Measurements from ENCODE around the gene VPS72. TPM values are rescaled to one million over a fixed set of nuclear protein-coding genes. Genes with fewer than 3 reads are reported as not detected.

The VPS72 gene
- total RNA-seq, 1 experiment from 2014 or later: 103 TPM

- no peak for TF ChIP-seq STAT6 (CRISPR knock-in tag; conservative IDR thresholded peaks at IDR 0.05; ENCODE audit: low read depth)
- no peak for TF ChIP-seq RELA (CRISPR knock-in tag; IDR thresholded peaks at IDR 0.05; ENCODE audit: borderline replicate concordance)
- TF ChIP-seq ZMAT4 (CRISPR knock-in tag; IDR thresholded peaks at IDR 0.05): no peak
- no peak for TF ChIP-seq ESRRA (CRISPR knock-in tag; IDR thresholded peaks at IDR 0.05; ENCODE audit: borderline replicate concordance)
- no peak for TF ChIP-seq ZNF263 (CRISPR knock-in tag; IDR thresholded peaks at IDR 0.05; ENCODE audit: low read depth)
- TF ChIP-seq FOXJ3 (CRISPR knock-in tag; IDR thresholded peaks at IDR 0.05; ENCODE audit: borderline replicate concordance): no peak
Observed at GRCh38 chr1:151199873-151200581, 10.0 kb upstream of the VPS72 start (continued).

- peak within 1 kb of the TSS; percentile 99 for H3K4me3 Mint-ChIP-seq
- POLR2A ChIA-PET: interaction anchor here (0.6 to 1.3 kb wide), 5 partner anchors 9 to 1311 kb away, joined by 3 to 6 read pairs (median 3); partner anchors contain the start of genes LYSMD1, VPS72 and ZNF687
- H3K4me1 Mint-ChIP-seq: peaks cover 25% of the 10 kb centered on the region
- no peaks in the 10 kb centered on the region for H3K9me3 Mint-ChIP-seq
- H3K27ac Mint-ChIP-seq: peak within 1 kb of the TSS; percentile 99
- ATAC-seq: peak; percentile 79
- DNase-seq (ENCODE audit: low spot score): peak; percentile 98
- no peaks in the 10 kb centered on the region; the same call in 1 of the 2 replicates for H3K27me3 Mint-ChIP-seq (ENCODE audit: low read depth)
- H3K36me3 Mint-ChIP-seq: peaks cover 16% of the 10 kb centered on the region
- CTCF ChIA-PET: interaction anchor here (0.5 to 1.0 kb wide), 3 partner anchors 10 to 99 kb away, joined by 3 to 5 read pairs (median 3); no protein-coding TSS in a partner anchor
- TF ChIP-seq ETV6 (CRISPR knock-in tag; IDR thresholded peaks at IDR 0.05): peak; percentile 85
- TF ChIP-seq FOXP1 (CRISPR knock-in tag; IDR thresholded peaks at IDR 0.05; ENCODE audit: borderline replicate concordance): peak; percentile 7; the same call in 1 of the 2 replicates
- no peak for TF ChIP-seq SMAD3 (CRISPR knock-in tag; IDR thresholded peaks at IDR 0.05; ENCODE audit: borderline replicate concordance)
- no peak for TF ChIP-seq ATF3 (CRISPR knock-in tag; conservative IDR thresholded peaks at IDR 0.05)
- TF ChIP-seq NR1H2 (CRISPR knock-in tag; IDR thresholded peaks at IDR 0.05): 0 out of 2 replicates have a peak, but pooled peaks have one; percentile 25
- no peak for TF ChIP-seq ATF1 (CRISPR knock-in tag; IDR thresholded peaks at IDR 0.05)
- no peak for TF ChIP-seq AFF4 (CRISPR knock-in tag; IDR thresholded peaks at IDR 0.05; ENCODE audit: borderline replicate concordance)
- TF ChIP-seq CTCF (IDR thresholded peaks at IDR 0.05): no peak
- no peak for TF ChIP-seq MLX (CRISPR knock-in tag; IDR thresholded peaks at IDR 0.05)
- no peak for TF ChIP-seq CBFB (CRISPR knock-in tag; IDR thresholded peaks at IDR 0.05; ENCODE audit: low read depth)
- 0 out of 2 replicates have a peak, but pooled peaks have one; percentile 13 for TF ChIP-seq TEAD4 (CRISPR knock-in tag; IDR thresholded peaks at IDR 0.05)
- no peak for TF ChIP-seq ZNF317 (CRISPR knock-in tag; IDR thresholded peaks at IDR 0.05; ENCODE audit: borderline replicate concordance, low read depth)
- TF ChIP-seq EMX1 (CRISPR knock-in tag; IDR thresholded peaks at IDR 0.05): no peak
- TF ChIP-seq KAT7 (CRISPR knock-in tag; IDR thresholded peaks at IDR 0.05; ENCODE audit: borderline replicate concordance): 0 out of 2 replicates have a peak, but pooled peaks have one; percentile 12
- TF ChIP-seq GABPB1 (CRISPR knock-in tag; IDR thresholded peaks at IDR 0.05): 0 out of 2 replicates have a peak, but pooled peaks have one; percentile 22
- no peak for TF ChIP-seq PREB (CRISPR knock-in tag; IDR thresholded peaks at IDR 0.05; ENCODE audit: borderline replicate concordance)
Observed at GRCh38 chr1:151198254-151199127, 8.5 kb upstream of the VPS72 start, which contains the start of gene PIP5K1A. PIP5K1A (plus strand) TSS chr1:151198552; CDS start chr1:151198997, 445 bp downstream.
